K562 (cell line): Measurements from ENCODE around the gene SENP1. TPM values are rescaled to one million over a fixed set of nuclear protein-coding genes. Genes with fewer than 3 reads are reported as not detected.

Experiments used
- ATAC-seq: fragments of 200-7000 bp; cut with Tn5 transposase; 3 replicates; pipeline ENCODE4 v1.9.1; 2020; ENCODE audit warnings: moderate library complexity
- BruUV-seq: library from RNA; stranded (reverse); fragments of 400-500 nt; replicated peaks from 2 replicates; lab custom pipeline; 2021; lab: Mats Ljungman, UMichigan
- CTCF ChIA-PET: fragments of 300-600 bp; formaldehyde crosslinking; extraction: SDS; loops from one replicate; lab custom pipeline; 2021; ENCODE audit warnings: low intra/inter-chr PET ratio; lab: Yijun Ruan, JAX
- POLR2A ChIA-PET: fragments of 300-600, 350-650 bp; sonication (Branson Sonifier 250); formaldehyde crosslinking; extraction: SDS; loops from one replicate; lab custom pipeline; 2021; ENCODE audit warnings: antibody characterized with exemption, inconsistent platforms; lab: Yijun Ruan, JAX
- DNase-seq, 4 experiments: peaks; one replicate each; pipeline versions ENCODE4 v3.0.0 to v3.0.0-alpha.2; 2011 to 2018; ENCODE audit warnings: low spot score in 3 of 4, mixed read lengths in 3 of 4; ENCODE audit errors: extremely low read depth in 1 of 4
- FAIRE-seq: peaks from 2 replicates; lab custom pipeline; 2011; peaks lifted over from hg19 to GRCh38; lab: Jason Lieb, UNC
- H2AFZ ChIP-seq: 2 replicates; pipeline ENCODE4 v1.6.0; 2011; ENCODE audit warnings: low read depth, low read length, control low read depth, inconsistent platforms
- H3K27ac ChIP-seq: fragments of 200-600 bp; 3 replicates; pipeline ENCODE4 v1.8.0; 2011; ENCODE audit warnings: low read depth, mild to moderate bottlenecking, control low read depth, inconsistent platforms, low read length, moderate library complexity, mixed read lengths; ENCODE audit errors: extremely low read depth
- H3K27me3 ChIP-seq, 2 experiments: fragments of 300-600 bp in 1 of 2; 2 replicates in 1 of 2; 3 replicates in 1 of 2; pipeline versions ENCODE4 v1.6.0 to v1.8.0; 2011; ENCODE audit warnings: inconsistent platforms in 2 of 2, low read length in 2 of 2, mild to moderate bottlenecking in 1 of 2, mixed read lengths in 1 of 2, moderate library complexity in 1 of 2; ENCODE audit not compliant: control insufficient read depth in 2 of 2, insufficient read depth in 2 of 2
- H3K36me3 ChIP-seq: fragments of 300-600 bp; 3 replicates; pipeline ENCODE4 v1.8.0; 2011; ENCODE audit warnings: mild to moderate bottlenecking, low read length, inconsistent platforms; ENCODE audit not compliant: control insufficient read depth, insufficient read depth
- H3K4me1 ChIP-seq, 2 experiments: fragments of 200-600 bp in 1 of 2; replicated peaks in 1 of 2; 2 replicates in 1 of 2; 3 replicates in 1 of 2; pipeline versions ENCODE4 v1.5.1 to v1.8.0; 2011; ENCODE audit warnings: inconsistent platforms in 2 of 2, low read length in 2 of 2, mild to moderate bottlenecking in 1 of 2, mixed read lengths in 1 of 2, moderate library complexity in 1 of 2; ENCODE audit not compliant: control insufficient read depth in 2 of 2, insufficient read depth in 2 of 2
- H3K4me2 ChIP-seq: 2 replicates; pipeline ENCODE4 v1.6.1; 2011; ENCODE audit warnings: low read length, control low read depth, inconsistent platforms, mixed read lengths; ENCODE audit not compliant: insufficient read depth
- H3K4me3 ChIP-seq: fragments of 200-600 bp; sonication (generic), shearing (Covaris generic); 2 replicates; pipeline ENCODE4 v1.5.1; 2016; ENCODE audit warnings: control low read depth, inconsistent platforms
- H3K79me2 ChIP-seq: fragments of 200-600 bp; 3 replicates; pipeline ENCODE4 v1.8.0; 2011; ENCODE audit warnings: low read length, inconsistent platforms; ENCODE audit not compliant: control insufficient read depth, insufficient read depth
- H3K9ac ChIP-seq, 2 experiments: 2 replicates each; pipeline versions ENCODE4 v1.6.0 to v1.6.1; 2011; ENCODE audit warnings: low read depth in 2 of 2, low read length in 2 of 2, control low read depth in 1 of 2, inconsistent platforms in 1 of 2, mild to moderate bottlenecking in 1 of 2, mixed read lengths in 1 of 2; ENCODE audit not compliant: insufficient read depth in 1 of 2
- H3K9me1 ChIP-seq: one replicate; pipeline ENCODE4 v1.6.0; 2011; ENCODE audit warnings: inconsistent platforms, mild to moderate bottlenecking, low read length, moderate library complexity; ENCODE audit not compliant: control insufficient read depth, insufficient read depth
- H3K9me3 ChIP-seq: replicated peaks from 2 replicates; pipeline ENCODE4 v1.5.1; 2011; ENCODE audit warnings: low read depth, low read length, inconsistent platforms; ENCODE audit not compliant: control insufficient read depth, insufficient read depth
- H4K20me1 ChIP-seq: replicated peaks from 2 replicates; pipeline ENCODE4 v1.6.1; 2011; ENCODE audit warnings: low read length, inconsistent platforms, mixed read lengths; ENCODE audit not compliant: control insufficient read depth, insufficient read depth
- BRD4 ChIP-seq: fragments of 200-600 bp; sonication (generic); IDR thresholded peaks from 2 replicates; pipeline ENCODE4 v1.6.1; 2017; ENCODE audit warnings: inconsistent platforms
- CREB3 ChIP-seq: fragments of 450-650 bp; conservative IDR thresholded peaks from 2 replicates; pipeline ENCODE4 v1.6.1; 2016; ENCODE audit warnings: missing genetic modification characterization, low read depth, mild to moderate bottlenecking, missing compliant biosample characterization, moderate library complexity
- HIVEP1 ChIP-seq: fragments of 250-450 bp; sonication (Bioruptor Pico); IDR thresholded peaks from 2 replicates; pipeline ENCODE4 v1.4.0; 2020; ENCODE audit warnings: mild to moderate bottlenecking
- HNRNPLL ChIP-seq: fragments of 200-400 bp; formaldehyde crosslinking; IDR thresholded peaks from 2 replicates; pipeline ENCODE4 v1.6.1; 2017; ENCODE audit warnings: low read length, low read depth, mild to moderate bottlenecking; ENCODE audit not compliant: poor library complexity, severe bottlenecking
- NFXL1 ChIP-seq: fragments of 450-650 bp; formaldehyde crosslinking; IDR thresholded peaks from 2 replicates; pipeline ENCODE4 v1.4.0; 2021; ENCODE audit warnings: mild to moderate bottlenecking
- NR2C2 ChIP-seq, 2 experiments: fragments of 200-800 bp in 1 of 2; sonication (Bioruptor generic) in 1 of 2; sonication (generic) in 1 of 2; formaldehyde crosslinking in 1 of 2; IDR thresholded peaks; 2 replicates each; pipeline versions ENCODE4 v1.6.1 to v1.8.0; 2016 to 2022; ENCODE audit warnings: mild to moderate bottlenecking in 1 of 2, missing compliant biosample characterization in 1 of 2, missing genetic modification characterization in 1 of 2, missing genetic modification reagents in 1 of 2
- TARDBP ChIP-seq: fragments of 450-650 bp; IDR thresholded peaks from 2 replicates; pipeline ENCODE4 v1.6.1; 2016
- TCF15 ChIP-seq: fragments of 250-450 bp; sonication (Bioruptor Pico); IDR thresholded peaks from 2 replicates; pipeline ENCODE4 v1.8.0; 2022; ENCODE audit warnings: moderate library complexity, mild to moderate bottlenecking, inconsistent platforms
- TCFL5 ChIP-seq: fragments of 250-450 bp; sonication (Bioruptor Pico); conservative IDR thresholded peaks from 2 replicates; pipeline ENCODE4 v1.6.1; 2021; ENCODE audit warnings: mild to moderate bottlenecking, moderate library complexity, matching md5 sums
- ZNF224 ChIP-seq: sonication (generic); formaldehyde crosslinking; IDR thresholded peaks from 2 replicates; pipeline ENCODE4 v1.8.0; 2022; ENCODE audit warnings: mild to moderate bottlenecking, missing genetic modification reagents
- ZNF431 ChIP-seq: sonication (generic); formaldehyde crosslinking; IDR thresholded peaks from 2 replicates; pipeline ENCODE4 v1.8.0; 2022; ENCODE audit warnings: mild to moderate bottlenecking, missing genetic modification reagents
- ZNF449 ChIP-seq: fragments of 250-450 bp; sonication (Bioruptor Pico); IDR thresholded peaks from 2 replicates; pipeline ENCODE4 v1.8.0; 2022; ENCODE audit warnings: moderate library complexity, mild to moderate bottlenecking, inconsistent platforms
- ZNF551 ChIP-seq: fragments of 250-450 bp; sonication (Bioruptor Pico); IDR thresholded peaks from 2 replicates; pipeline ENCODE4 v1.5.0; 2021; ENCODE audit warnings: mild to moderate bottlenecking, moderate library complexity
- ZNF57 ChIP-seq: fragments of 450-650 bp; formaldehyde crosslinking; IDR thresholded peaks from 2 replicates; pipeline ENCODE4 v1.4.0; 2020; ENCODE audit warnings: mild to moderate bottlenecking, moderate library complexity
- WGBS: fragments of 100-300 bp; shearing (Covaris generic); methylation state at CpG from one replicate; pipeline ENCODE4 v1.1.6; 2016; ENCODE audit warnings: low coverage, mixed read lengths; ENCODE audit not compliant: insufficient coverage; ENCODE audit errors: missing lambda C conversion rate; 5-methylcytosine and 5-hydroxymethylcytosine counted together
- in situ Hi-C: fragments of 300-500 bp; cut with MboI; formaldehyde crosslinking; loops from 4 replicates; pipeline ENCODE4 v1.15.0; 2018; ENCODE audit warnings: inconsistent platforms, mixed read lengths
- intact Hi-C: fragments of 100-400 bp; cut with micrococcal nuclease; formaldehyde crosslinking; loops from 2 replicates; pipeline ENCODE4 v1.14.2; 2022
- polyA plus RNA-seq, 8 experiments: library from polyadenylated mRNA; depleted of rRNA in 4 of 8; stranded (reverse) in 5 of 8; unstranded in 3 of 8; fragments of >200 nt; fragmentation: Nextera tagmentation in 2 of 8; fragmentation: Illumina TruSeq in 1 of 8; extraction: Ambion mirVana in 2 of 8; extraction: Trizol in 1 of 8; gene quantifications; 2 replicates each; pipeline versions ENCODE4 v1.2.1 to v1.2.3, GENCODE V29; 2011 to 2014; ENCODE audit warnings: inconsistent platforms in 1 of 8, missing spikeins in 1 of 8
- total RNA-seq, 7 experiments: library from RNA; depleted of rRNA in 6 of 7; stranded (reverse); fragments of >200 nt in 6 of 7; fragmentation: Illumina TruSeq in 2 of 7; extraction: Trizol in 2 of 7; gene quantifications; 2 replicates each; pipeline versions ENCODE4 v1.2.1 to v1.2.3, GENCODE V29; 2011 to 2021; ENCODE audit warnings: low replicate concordance in 1 of 7
- TF ChIP-seq, protein P1 (sequence below): fragments of 450-650 bp; IDR thresholded peaks from 2 replicates; pipeline ENCODE4 v1.6.1; 2016; ENCODE audit warnings: antibody characterized with exemption

Gene SENP1
- total and polyA plus RNA-seq, 9 of the 15 experiments (the other 6 are each of a cell fraction or from before 2014, with no cell fraction given): 15.5 to 59.0 (median 36.3) TPM

DNA sequence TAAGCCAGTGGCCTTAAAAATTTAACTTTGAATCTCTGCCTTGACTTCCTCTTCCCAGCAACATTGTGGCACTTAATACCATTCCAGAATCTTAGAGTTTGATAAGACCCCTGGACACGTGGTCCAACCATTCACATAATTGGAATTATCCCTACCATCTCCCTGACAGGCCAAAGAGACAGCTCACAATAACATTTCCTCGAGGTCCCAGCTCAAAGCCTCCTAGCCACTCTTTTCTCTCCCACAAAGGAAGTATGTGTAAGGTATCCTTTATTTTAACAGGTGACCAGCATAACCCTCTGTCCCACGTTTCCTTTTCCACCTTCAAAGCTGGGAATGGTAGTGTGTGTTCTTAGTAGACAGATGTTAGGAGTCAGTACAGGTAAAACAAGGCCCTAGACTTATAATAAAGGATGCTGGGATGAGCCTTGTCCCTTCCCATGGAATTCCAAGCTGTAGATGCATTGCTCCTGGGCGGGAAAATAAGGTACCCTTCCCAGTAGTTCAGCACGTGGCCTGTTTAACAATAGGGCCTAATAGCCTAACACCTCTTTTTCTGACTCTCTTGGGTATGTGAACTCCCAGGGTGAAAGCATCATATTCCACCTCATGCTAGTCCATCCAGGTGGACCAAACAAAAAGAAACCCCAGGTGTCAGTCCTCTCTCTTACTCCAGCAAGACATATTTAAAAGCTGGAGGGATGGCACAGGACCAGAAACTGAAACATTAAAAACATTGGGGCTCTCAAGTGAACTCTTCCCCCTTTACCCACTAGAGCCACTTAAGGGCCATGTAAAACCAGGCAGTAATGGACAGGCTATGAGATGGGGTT is 64.1 kb downstream of the SENP1 start:
- CTCF ChIA-PET: no interaction called here
- H3K36me3 ChIP-seq: peaks cover 42% of the 10 kb centered on the region; the same call in 2 of the 3 replicates
- intact Hi-C loops (no loop called here), in situ Hi-C loops (no loop called here)
- ATAC-seq (no peak), DNase-seq (no peak), FAIRE-seq (no peak)
- H3K9ac ChIP-seq: no peak overlapping the region
- no peaks in the 10 kb centered on the region for H3K79me2 ChIP-seq
- no peaks in the 10 kb centered on the region for H3K27me3 ChIP-seq
- WGBS: 48% methylated on average over 5 of the region's 5 CpGs
- no TSS peak for BruUV-seq
- no peak overlapping the region for H3K4me2 ChIP-seq
- H3K4me3 ChIP-seq: no peak overlapping the region
- TF ChIP-seq CREB3 (tag): no peak
- TF ChIP-seq NR2C2 (CRISPR knock-in tag; IDR thresholded peaks at IDR 0.05): no peak
- no peak for TF ChIP-seq NR2C2 (tag; IDR thresholded peaks at IDR 0.05)
- TF ChIP-seq TCF15: no peak
- no peak for TF ChIP-seq HNRNPLL
- TF ChIP-seq ZNF551 (CRISPR knock-in tag): no peak
- no peak for TF ChIP-seq ZNF224
- no peak for TF ChIP-seq TCFL5 (CRISPR knock-in tag)
- no peak for TF ChIP-seq ZNF431 (CRISPR knock-in tag)
- no peak for TF ChIP-seq TARDBP
- no peak for TF ChIP-seq ZNF57 (CRISPR knock-in tag)
- TF ChIP-seq HIVEP1: no peak
- TF ChIP-seq BRD4: no peak
- TF ChIP-seq, protein P1, sequence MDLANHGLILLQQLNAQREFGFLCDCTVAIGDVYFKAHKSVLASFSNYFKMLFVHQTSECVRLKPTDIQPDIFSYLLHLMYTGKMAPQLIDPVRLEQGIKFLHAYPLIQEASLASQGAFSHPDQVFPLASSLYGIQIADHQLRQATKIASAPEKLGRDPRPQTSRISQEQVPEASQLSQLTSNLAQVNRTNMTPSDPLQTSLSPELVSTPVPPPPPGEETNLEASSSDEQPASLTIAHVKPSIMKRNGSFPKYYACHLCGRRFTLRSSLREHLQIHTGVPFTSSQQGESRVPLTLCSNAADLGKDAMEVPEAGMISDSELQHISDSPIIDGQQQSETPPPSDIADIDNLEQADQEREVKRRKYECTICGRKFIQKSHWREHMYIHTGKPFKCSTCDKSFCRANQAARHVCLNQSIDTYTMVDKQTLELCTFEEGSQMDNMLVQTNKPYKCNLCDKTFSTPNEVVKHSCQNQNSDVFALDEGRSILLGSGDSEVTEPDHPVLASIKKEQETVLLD: no peak
- no peak for TF ChIP-seq ZNF449 (CRISPR knock-in tag)
- no peak for TF ChIP-seq NFXL1 (CRISPR knock-in tag)
- H3K9me1 ChIP-seq: no peaks in the 10 kb centered on the region
- POLR2A ChIA-PET: no interaction called here
- peaks cover 0 to 11% of the 10 kb centered on the region in 2 experiments; a peak in 4 of 5 replicates for H3K4me1 ChIP-seq
- no peaks in the 10 kb centered on the region for H3K9me3 ChIP-seq
- H4K20me1 ChIP-seq: no peaks in the 10 kb centered on the region
- H2AFZ ChIP-seq: no peak overlapping the region
- H3K27ac ChIP-seq: no peak overlapping the region
